ENCODE data around the gene ARMC6.
"Not testable (repeated sequence)": the region's sequence is repeated elsewhere in the genome, so short reads cannot be mapped to it uniquely, and the experiment has no call there.

The ARMC6 gene

GRCh38 chr19:19098703-19099632, 65.6 kb downstream of the ARMC6 start:
- TF ChIP-seq PAX5 (IDR thresholded peaks at IDR 0.05; ENCODE audit: insufficient read depth, low read length, severe bottlenecking) (no peak), POLR2A (IDR thresholded peaks at IDR 0.05; ENCODE audit: low read depth, low read length) (no peak), POLR2AphosphoS5 (IDR thresholded peaks at IDR 0.05; ENCODE audit: low read depth, low read length) (no peak), SPI1 (IDR thresholded peaks at IDR 0.05; ENCODE audit: low read depth, low read length) (no peak), TAF1 (IDR thresholded peaks at IDR 0.05; ENCODE audit: low read depth, low read length) (no peak), POU2F2 (IDR thresholded peaks at IDR 0.05; ENCODE audit: low read depth, low read length) (no peak)
- FAIRE-seq (no peak), DNase-seq (ENCODE audit: insufficient read length, low spot score) (no peak)

DNA sequence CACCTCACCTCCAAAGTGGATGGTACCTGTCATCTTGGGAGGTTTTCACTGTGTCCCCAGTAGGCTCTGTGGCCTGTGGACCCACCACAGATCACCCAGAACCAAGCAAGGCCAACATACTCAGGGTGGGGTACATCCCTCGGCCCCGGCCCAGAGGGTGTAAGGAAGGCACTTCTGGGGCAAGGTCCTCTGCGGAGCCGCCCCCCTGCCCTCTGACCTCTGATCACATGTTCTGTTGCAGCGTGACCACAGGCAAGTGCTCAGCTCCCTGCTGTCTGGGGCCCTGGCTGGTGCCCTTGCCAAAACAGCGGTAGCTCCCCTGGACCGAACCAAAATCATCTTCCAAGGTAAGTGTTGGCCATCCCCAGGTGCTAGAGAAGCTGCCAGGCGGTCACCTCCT, 68.1 kb downstream of the ARMC6 start:
- no peak for TF ChIP-seq POLR2A (IDR thresholded peaks at IDR 0.05; ENCODE audit: low read depth, low read length)
- no peak for TF ChIP-seq POU2F2 (IDR thresholded peaks at IDR 0.05; ENCODE audit: low read depth, low read length)
- TF ChIP-seq PAX5 (IDR thresholded peaks at IDR 0.05; ENCODE audit: insufficient read depth, low read length, severe bottlenecking): no peak
- TF ChIP-seq SPI1 (IDR thresholded peaks at IDR 0.05; ENCODE audit: low read depth, low read length): no peak
- no peak for TF ChIP-seq TAF1 (IDR thresholded peaks at IDR 0.05; ENCODE audit: low read depth, low read length)
- TF ChIP-seq POLR2AphosphoS5 (IDR thresholded peaks at IDR 0.05; ENCODE audit: low read depth, low read length): no peak
- no peak for DNase-seq (ENCODE audit: insufficient read length, low spot score)

GRCh38 chr19:19102566-19102965, 69.2 kb downstream of the ARMC6 start:
- not testable (repeated sequence) for FAIRE-seq; DNase-seq (ENCODE audit: insufficient read length, low spot score)

More for the DNA sequence above, 68.1 kb downstream of the ARMC6 start:
- no peak for FAIRE-seq

- DNase-seq (ENCODE audit: insufficient read length, low spot score) (no peak), FAIRE-seq (no peak)
- no peak for TF ChIP-seq TAF1 (IDR thresholded peaks at IDR 0.05; ENCODE audit: low read depth, low read length)
- no peak for TF ChIP-seq PAX5 (IDR thresholded peaks at IDR 0.05; ENCODE audit: insufficient read depth, low read length, severe bottlenecking)
These were observed 69.8 kb downstream of the ARMC6 start for GRCh38 chr19:19103167-19103566.

DNA sequence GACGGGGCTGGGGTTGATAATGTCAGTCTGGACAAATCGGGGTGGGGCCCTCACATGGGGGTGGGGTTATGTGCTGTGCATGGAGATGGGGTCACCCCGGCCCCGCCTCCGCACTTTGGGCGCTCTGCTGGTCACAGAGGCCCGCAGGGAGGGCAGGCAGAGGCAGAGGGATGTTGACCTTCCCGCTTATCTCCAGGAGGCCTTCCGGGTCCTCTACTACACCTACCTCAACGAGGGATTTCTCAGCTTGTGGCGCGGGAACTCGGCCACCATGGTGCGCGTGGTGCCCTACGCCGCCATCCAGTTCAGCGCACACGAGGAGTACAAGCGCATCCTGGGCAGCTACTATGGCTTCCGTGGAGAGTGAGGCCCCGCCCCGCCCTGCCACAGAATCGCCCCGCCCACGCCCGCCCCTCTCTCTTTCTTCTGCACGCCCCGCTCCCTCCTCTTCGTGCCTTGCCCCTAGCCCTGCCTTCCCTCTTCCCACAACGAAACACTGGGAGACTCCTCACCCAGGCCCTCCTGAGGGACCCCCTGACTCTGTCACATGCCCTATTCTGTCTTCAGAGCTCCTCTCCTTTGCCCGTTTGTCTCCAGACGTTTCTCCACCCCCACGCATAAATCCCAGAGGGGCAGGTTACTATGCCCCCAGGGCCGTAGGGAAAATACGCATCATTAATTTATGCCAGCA, 72.1 kb downstream of the ARMC6 start:
- no peak for FAIRE-seq
- TF ChIP-seq PAX5 (IDR thresholded peaks at IDR 0.05; ENCODE audit: insufficient read depth, low read length, severe bottlenecking): no peak
- no peak for TF ChIP-seq POLR2AphosphoS5 (IDR thresholded peaks at IDR 0.05; ENCODE audit: low read depth, low read length)
- DNase-seq (ENCODE audit: insufficient read length, low spot score): no peak

- FAIRE-seq (no peak), DNase-seq (ENCODE audit: insufficient read length, low spot score) (no peak)
- TF ChIP-seq POLR2AphosphoS5 (IDR thresholded peaks at IDR 0.05; ENCODE audit: low read depth, low read length): no peak
- no peak for TF ChIP-seq PAX5 (IDR thresholded peaks at IDR 0.05; ENCODE audit: insufficient read depth, low read length, severe bottlenecking)
- TF ChIP-seq TAF1 (IDR thresholded peaks at IDR 0.05; ENCODE audit: low read depth, low read length): no peak
- no peak for TF ChIP-seq SPI1 (IDR thresholded peaks at IDR 0.05; ENCODE audit: low read depth, low read length)
- TF ChIP-seq POLR2A (IDR thresholded peaks at IDR 0.05; ENCODE audit: low read depth, low read length): no peak
- TF ChIP-seq POU2F2 (IDR thresholded peaks at IDR 0.05; ENCODE audit: low read depth, low read length): no peak
These were observed 72.7 kb downstream of the ARMC6 start for GRCh38 chr19:19106056-19106551.

GRCh38 chr19:19106938-19107337, 73.5 kb downstream of the ARMC6 start:
- DNase-seq (ENCODE audit: insufficient read length, low spot score); FAIRE-seq: not testable (repeated sequence)

DNA sequence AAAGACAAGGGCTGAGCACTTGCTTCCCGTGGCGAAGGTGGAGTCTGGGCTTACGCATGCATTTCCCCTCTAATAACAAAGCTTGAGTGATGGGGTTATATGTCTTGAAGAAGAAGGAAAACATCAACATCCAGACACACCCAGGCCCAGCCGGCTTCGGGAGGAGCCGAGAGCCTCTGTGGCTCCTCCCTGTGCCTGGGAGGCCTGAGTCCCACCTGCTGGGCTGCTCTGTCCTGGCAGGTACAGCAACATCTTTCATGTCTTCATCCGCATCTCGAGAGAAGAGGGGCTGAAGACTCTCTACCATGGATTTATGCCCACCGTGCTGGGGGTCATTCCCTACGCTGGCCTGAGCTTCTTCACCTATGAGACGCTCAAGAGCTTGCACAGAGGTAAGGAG, 74.3 kb downstream of the ARMC6 start:
- no peak for TF ChIP-seq TAF1 (IDR thresholded peaks at IDR 0.05; ENCODE audit: low read depth, low read length)
- TF ChIP-seq POU2F2 (IDR thresholded peaks at IDR 0.05; ENCODE audit: low read depth, low read length): no peak
- TF ChIP-seq SPI1 (IDR thresholded peaks at IDR 0.05; ENCODE audit: low read depth, low read length): no peak
- no peak for TF ChIP-seq PAX5 (IDR thresholded peaks at IDR 0.05; ENCODE audit: insufficient read depth, low read length, severe bottlenecking)
- no peak for TF ChIP-seq POLR2A (IDR thresholded peaks at IDR 0.05; ENCODE audit: low read depth, low read length)
- TF ChIP-seq POLR2AphosphoS5 (IDR thresholded peaks at IDR 0.05; ENCODE audit: low read depth, low read length): no peak
- no peak for DNase-seq (ENCODE audit: insufficient read length, low spot score)
- no peak for FAIRE-seq

Measured in GM12891 (cell line).